Cardiac septum (tissue), 1 donor: ENCODE measurements around the gene UBE3C. TPM values are rescaled to one million over a fixed set of nuclear protein-coding genes. Genes with fewer than 3 reads are reported as not detected.

Source experiments
- DNase-seq: peaks from one replicate; pipeline ENCODE4 v3.0.0-alpha.2; 2020; ENCODE audit warnings: low spot score
- intact Hi-C: fragments of 100-400 bp; cut with DNase I; formaldehyde crosslinking; loops from one replicate; pipeline ENCODE4 v1.14.0; 2022
- total RNA-seq: library from RNA; stranded (reverse); fragmentation: NEBNext Ultra II Directional; extraction: Animal tissue kit (Norgen Biotek cat#: 25700); gene quantifications from one replicate; pipeline ENCODE4 v1.2.1, GENCODE V29; 2021
- donor health status: DM: no; HTN: no; CAD: no.

The UBE3C gene
- total RNA-seq, 1 donor from 2014 or later = 50.8 TPM

DNA sequence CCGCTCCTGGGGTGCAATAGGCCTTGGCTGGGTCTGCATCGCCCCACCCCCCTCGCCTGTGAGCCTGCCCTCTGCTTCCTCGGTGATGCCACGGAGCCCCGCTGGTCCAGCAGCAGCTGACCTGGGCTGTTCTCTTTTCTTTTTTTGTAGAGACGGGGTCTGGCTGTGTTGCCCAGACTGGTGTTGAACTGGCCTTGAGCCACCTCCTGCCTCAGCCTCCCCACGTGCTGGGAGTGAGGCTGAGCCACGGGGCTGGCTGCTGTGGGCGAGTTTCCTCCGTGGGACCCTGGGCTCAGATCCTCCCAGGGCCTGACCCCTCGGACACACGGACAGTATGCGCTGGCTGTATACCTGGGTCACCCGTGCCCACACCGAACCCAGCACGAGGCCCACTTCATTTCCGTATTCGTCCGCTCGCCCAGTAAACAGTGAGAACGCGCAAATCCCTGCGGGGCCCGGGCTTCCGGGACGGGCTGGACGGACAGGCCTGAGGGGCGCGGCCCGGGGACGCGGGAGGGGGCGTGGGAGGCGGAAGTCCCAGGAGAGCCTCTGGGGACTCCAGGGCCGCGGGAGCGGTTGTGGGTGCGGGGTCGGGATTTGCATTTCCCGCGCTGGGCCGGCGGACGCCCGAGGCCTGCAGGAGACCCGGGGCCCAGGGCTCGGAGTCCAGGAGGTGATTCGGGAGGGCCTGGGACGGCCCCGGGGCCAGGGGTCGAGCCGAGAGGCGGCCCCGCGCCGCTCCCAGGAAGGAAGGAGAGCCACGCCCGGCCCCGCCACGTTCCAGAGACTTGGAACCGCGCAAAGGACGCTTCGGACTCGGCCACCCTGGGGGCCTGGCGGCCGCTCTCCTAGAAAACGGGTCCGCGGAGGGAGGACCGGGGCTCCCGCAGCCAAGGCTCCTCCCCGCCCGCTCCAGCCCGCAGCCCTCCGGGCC, 140.3 kb downstream of the UBE3C start:
- intact Hi-C loops = loop anchor here (5.0 to 10.0 kb wide), 2 partner anchors 58 to 314 kb away; partner anchors contain the start of gene DNAJB6
- peak; percentile 43 for DNase-seq

DNA sequence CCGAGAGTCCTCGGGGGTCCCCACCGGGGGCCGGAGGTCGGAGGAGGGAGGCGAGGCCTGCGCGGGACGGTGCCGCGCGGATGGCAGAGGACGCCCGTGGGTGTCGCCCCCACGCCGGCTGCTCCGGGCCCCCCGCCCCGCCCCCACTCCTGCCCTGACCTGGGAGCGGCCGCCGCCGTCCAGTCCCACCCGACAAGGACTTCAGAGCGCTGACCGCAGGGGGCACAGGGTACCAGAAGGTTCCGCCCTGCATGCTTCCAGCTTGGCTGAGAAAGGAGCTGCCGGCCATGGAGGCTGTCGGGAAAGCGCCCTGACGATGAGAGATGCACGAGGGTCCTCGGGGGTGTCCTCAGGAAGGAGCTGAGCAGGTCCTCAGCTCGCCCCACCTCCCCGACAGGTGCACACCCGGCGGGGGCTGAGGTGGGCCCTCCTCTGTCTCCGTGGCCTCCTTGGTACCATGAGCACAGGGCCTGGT, 141.1 kb downstream of the UBE3C start:
- no peak for DNase-seq
- intact Hi-C loops = loop anchor here (5.0 to 10.0 kb wide), 2 partner anchors 58 to 315 kb away; partner anchors contain the start of gene DNAJB6

DNA sequence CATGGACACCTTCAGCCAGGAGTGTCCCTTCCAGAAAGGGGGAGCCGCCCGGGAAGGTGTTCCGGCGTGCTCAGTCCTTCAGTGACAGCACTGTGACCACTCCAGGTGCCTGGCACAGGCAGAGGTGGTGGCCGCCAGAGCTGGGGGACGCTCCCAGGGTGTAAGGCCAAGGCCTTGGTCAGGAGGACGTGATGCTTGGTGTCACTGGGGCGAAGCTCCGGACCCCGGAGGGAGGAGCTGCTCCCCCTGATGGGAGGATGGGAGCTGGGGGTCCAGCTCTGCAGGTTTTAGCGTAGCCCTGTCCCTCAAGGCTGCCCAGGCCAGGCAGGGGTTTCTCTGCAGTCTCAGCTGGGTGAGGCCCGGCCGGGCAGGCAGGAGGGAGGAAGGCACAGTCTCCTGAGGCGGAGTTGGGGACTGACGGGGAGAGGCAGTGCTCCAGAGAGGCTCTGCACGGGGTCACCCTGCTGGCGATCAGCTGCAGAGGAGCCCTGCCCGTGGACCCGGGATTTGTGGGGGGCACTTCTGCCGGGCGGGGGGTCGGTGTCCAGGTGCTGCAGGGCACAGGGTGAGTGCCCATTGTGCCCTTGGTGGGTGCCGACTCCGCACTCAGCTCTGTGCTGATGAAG, 141.6 kb downstream of the UBE3C start:
- DNase-seq = no peak

DNA sequence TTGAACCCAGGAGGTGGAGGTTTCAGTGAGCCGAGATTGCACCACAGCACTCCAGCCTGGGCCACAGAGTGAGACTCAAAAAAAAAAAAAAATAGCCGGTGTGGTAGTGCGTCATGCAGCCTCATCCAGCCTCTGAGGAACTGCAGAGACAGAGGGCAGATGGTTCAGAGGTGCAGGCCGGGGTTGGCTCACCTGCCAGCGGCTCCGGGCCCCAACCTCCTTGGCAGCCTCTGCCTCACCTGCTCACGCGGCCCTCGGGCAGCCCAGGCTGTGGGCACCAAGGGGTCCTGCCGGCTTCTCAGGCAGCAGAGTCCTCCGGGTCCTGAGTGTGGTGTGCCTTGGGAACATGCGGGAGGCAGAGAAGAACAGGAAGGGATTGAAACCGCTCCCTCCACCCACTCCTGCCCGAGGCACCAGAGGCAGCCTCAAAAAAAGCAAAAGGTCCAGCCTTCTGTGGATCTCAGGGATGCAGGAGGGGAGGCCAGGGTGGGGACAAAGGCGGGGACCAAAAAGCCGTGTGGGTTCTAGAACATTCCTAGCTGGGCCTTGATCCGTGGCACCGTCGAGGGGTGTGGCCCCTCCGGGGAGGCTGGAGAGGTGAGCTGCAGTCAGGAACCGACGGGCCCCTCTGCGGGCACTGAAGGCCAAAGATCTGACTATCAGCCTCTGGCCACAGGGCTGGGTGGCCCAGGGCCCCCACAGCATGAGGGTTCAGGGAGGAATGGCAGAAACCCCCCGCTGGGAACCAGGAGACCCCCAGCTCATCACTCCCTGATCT, 142.7 kb downstream of the UBE3C start:
- intact Hi-C loops = no loop called here
- no peak for DNase-seq

More for the DNA sequence above, 141.6 kb downstream of the UBE3C start:
- intact Hi-C loops = no loop called here

DNA sequence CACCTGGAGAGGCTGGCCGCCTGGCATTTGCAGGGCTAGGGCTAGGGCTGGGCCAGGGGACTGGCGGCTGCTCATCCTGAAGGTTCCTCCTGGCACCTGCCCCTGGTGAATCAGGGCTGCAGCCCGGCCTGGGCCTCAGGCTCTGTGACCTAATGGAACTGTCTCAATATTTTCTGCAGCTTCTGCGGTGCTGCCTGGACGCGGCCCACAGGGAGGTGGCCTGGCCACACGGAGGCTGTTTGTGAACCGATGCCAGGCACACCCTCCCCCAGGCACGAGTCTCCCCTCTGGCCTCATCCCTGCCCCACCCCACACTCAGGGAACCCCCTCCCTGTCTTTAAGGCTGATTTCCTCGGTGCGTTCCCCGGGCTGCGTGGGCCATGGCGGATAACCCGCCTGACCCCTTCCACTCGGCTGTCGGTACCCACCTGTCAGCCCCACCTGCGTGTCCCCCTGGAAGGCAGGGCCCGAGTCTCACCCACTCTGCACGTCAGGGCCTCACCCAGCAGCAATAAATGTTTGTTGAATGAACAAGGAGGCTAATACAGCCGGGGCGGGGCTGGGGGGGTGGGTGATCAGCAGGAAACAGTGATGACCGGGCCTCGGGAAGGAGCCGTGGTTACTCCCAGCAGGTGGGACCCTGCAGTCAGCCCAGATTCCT, 143.5 kb downstream of the UBE3C start:
- intact Hi-C loops = no loop called here

DNA sequence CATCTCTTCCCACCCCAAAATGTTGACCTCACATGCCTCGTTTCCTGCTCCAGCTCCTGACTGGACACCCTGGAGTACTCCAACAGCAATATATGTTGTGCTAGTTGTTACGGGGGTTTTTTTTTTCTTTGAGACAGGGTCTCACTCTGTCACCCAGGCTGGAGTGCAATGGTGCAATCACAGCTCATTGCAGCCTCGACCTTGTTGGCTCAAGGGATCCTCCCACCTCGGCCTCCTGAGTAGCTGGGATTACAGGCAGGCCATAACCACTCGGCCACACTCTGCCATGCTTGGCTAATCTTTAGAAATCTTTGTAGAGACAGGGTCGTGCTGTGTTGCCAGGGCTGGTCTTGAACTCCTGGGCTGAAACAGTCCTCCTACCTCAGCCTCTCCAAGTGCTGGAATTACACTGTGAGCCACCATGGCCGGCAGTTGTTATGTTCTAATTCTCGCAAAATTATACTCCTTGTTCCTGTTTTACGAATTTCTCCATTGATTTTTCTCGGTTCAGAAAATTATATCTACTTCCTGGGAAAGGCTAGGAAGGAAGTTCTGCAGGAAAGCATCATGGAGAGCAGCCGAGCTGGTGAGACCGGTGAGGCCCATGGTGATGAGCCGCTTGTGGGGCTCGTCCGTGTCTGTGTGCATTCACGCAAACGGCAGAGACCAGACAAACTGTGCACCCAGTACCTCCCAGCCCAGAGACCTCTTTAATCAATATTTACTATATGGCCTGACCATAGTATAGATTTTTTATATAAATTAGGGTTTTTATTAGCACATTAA, 145.7 kb downstream of the UBE3C start:
- no peak for DNase-seq
- intact Hi-C loops = no loop called here

More for the DNA sequence above, 143.5 kb downstream of the UBE3C start:
- DNase-seq = no peak

DNA sequence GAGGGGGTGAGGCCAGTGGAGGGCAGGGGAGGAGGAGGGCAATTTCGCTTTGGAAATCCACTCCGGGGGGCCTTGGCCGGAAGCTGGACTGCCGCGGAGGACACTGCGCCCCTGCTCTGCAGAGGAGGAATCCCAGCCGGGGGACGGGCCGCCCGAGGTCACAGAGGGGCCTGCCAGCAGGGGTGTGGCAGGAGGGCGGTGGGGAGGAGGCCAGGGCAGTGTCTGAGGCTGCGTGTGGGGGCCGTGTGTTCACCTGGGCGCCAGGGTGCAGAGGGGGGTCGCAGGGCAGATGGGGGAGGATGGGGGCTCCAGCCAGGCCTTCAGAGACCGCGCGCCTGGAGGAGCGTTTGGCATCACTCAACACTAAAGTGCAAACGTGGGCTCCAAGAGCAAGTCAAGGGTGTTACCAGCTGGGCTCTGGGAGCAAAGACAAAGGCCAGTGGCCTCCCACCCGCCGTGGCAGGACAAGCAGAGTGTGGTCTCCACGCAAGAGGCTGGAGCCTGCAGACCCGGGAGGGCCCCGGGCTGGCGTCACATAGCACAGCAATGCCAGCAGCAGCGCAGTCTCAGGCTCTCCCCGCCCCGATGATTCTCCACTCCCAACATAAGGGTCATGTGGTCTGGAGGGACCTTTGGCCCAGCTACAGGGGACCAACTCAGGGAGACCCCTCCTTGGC, 152.8 kb downstream of the UBE3C start:
- DNase-seq = no peak
- intact Hi-C loops = no loop called here

DNA sequence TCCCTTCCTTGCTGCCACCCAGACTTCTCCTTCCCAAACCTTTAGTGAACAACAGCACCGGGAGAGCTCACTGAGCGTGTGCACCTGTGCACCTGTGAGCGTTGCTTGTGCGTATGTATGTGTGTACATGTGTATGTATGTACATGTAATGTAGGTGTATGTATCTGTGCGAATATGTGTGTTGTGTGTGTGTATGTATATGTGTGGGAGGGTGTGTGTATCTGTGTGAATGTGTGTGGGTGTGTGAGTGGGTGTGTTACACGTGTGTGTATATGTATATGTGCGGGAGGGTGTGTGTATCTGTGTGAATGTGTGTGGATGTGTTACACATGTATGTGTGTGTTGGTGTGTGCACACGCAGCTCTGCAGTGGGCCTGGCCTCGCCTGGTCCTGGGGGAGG, 153.5 kb downstream of the UBE3C start:
- intact Hi-C loops = no loop called here
- no peak for DNase-seq

DNA sequence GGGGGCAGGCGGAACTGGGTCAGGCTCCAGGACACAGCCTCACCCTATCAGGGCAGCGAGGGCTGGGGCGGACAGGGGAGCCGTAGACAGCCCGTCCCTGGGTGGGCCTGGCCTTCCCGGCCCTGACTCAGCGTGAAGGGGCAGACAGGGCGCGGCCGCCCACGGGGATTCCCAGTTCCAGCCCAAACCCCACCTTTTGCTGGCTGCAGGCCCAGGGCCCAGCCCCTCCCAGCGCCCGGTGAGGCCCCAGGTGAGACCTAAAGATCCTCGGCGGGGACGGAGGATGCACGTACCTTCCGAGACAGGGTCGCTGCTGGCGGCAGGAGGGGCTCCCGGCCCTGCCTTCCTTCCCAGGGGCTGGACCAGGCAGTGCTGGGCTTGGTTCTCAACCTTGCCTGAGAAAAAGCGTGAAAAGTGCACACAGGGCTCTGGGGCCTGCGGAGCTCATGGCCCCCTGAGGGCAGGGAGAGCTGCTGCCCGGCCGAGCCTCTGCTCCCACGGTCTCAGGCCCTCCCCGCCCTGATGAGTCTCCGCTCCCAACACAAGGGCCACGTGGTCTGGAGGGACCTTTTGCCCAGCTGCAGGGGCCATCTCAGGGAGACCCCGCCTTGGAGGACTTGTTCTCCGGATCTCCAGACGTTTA, 154.2 kb downstream of the UBE3C start:
- intact Hi-C loops = no loop called here
- DNase-seq = no peak

DNA sequence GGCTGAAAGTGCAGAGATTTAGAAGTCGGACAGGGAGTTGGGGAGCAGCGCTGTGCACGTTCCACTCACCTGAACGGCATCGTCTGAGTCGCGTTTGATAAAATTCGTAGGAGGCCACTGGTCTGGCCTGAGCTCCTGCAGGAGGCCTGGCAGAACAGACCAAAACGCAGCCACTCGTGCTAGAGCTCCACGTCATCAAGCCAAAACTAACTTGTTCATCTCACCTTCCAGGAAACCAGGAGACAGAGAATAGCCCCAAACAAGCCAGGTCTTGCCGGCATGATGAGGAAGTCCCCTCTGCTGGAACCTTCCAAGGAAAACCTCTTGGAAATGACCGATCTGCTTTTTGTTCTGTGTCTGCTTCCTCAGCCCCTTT, 154.7 kb downstream of the UBE3C start:
- intact Hi-C loops = no loop called here
- no peak for DNase-seq

DNA sequence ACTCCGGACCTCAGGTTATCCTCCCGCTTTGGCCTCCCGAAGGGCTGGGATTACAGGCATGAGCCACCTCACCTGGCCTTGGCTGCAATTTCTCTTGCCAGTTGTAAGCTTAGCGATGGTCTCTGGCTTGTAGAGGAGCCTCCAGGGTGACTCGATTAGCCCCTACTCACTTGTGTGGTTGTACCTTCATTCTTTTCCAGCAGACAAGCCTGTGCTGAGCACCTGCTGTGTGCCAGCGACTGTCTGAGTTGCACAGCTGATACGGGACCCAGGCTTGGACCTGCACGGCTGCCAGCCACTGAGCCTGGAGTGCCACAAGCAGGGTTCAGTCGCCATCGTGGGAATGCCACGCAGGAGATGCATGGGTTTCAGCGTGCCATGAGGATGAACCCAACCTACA, 156.0 kb downstream of the UBE3C start:
- DNase-seq = no peak
- intact Hi-C loops = no loop called here

DNA sequence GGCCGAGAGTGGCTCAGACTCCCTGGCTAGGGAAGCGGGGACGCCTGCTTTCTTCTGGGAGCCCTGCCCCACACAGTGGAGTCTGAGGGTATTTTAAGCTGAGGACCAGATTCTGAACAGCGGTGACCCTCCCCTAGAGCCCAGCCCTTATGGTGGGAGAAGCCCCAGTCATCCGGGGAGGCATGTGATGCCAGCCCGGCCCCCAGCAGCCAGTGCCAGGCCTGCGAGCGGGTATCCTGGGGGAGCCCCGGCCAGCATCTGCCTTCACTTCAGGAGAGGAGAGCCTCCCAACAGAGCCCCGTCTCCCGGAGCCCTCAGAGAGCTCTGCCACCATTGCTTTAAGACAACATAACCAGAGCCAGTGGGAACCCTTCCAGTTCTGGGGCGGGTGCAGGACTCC, 156.6 kb downstream of the UBE3C start:
- DNase-seq = no peak
- intact Hi-C loops = no loop called here

DNA sequence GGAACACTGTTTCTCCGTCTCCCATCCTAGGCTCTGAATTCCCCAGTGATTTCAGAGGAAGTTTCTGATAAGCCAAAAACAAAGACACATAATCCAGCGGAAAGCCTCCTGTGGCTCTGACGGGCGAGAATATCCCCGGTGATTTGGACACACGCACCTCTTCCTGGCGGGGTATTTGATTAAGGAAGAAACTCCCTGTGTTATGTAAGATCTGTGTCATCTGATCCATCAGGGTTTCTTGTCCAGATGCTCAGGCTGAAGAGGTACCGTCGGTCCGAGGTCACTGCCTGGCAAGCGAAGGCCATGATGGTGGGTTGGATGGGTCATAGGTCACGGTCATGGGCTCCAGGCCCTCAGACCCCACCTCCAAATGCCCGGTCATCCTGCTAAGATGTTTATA, 158.5 kb downstream of the UBE3C start:
- intact Hi-C loops = no loop called here
- DNase-seq = no peak

DNA sequence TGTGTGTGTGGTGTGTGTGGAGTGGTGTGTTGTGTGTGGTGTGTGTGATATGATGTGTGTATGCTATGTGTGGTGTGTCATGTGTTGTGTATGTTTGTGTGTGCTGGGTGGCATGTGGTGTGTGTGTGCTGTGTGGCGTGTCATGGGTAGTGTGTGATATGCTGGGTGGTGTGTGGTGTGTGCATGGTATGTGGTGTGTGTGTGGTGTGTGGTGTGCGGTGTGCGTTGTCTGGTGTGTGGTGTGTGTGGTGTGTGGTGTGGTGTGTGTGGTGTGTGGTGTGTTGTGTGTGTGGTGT, 160.5 kb downstream of the UBE3C start:
- intact Hi-C loops = no loop called here
- DNase-seq = no peak

DNA sequence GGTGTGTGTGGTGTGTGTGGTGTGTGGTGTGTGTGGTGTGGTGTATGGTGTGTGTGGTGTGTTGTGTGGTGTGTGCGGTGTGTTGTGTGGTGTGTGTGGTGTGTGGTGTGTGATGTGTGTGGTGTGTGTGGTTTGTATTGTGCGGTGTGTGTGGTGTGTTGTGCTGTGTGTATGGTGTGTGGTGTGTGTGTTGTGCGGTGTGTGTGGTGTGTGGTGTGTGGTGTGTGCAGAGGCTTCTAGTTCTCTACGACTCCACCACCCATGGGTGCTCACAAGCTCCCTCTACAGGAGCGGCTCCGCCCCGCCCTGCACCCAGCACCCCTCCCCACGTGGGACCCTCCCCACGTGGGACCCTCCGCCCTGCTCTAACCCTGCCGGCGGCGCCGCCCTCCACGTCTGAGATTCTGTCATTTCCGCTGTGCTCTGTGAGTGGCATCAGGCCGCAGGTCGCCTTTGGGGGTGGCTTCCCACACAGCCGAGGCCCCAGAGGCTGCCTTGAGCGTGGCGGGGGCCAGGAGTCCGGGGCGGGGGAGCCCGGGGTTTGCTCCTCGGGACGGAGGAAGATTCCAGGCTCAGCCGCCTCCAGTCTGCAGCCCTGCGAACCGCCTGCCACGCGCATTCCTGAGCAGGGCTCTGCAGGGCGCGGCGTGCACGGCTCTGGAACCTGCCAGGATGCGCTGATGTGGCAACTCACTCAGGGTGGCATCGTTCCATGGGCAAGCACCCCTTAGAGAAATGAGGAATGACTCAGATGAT, 161.1 kb downstream of the UBE3C start:
- DNase-seq = no peak

DNA sequence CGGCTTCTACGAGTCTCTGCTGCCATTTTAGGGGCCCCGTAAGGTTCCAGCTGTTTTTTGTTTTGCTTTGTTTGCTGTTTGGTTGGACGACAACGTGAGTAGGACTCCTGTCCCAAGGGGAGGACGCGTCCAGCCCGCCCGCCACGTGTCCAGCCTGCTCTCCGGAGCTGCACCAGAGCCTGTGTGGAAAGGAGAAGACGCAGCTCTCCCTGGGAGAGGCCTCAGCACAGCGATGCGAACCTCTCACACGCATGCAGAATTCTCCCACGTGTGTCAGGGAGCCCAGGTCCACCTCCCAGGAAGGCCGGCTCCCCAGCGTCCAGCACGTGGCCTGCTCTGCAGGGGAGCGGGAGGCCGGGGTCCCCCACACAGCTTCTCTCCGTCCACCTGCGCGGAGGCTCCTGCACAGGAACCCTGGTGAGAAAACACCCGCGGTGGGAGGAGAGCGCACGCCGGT, 161.7 kb downstream of the UBE3C start:
- intact Hi-C loops = no loop called here
- no peak for DNase-seq

More for the DNA sequence above, 161.1 kb downstream of the UBE3C start:
- intact Hi-C loops = no loop called here

DNA sequence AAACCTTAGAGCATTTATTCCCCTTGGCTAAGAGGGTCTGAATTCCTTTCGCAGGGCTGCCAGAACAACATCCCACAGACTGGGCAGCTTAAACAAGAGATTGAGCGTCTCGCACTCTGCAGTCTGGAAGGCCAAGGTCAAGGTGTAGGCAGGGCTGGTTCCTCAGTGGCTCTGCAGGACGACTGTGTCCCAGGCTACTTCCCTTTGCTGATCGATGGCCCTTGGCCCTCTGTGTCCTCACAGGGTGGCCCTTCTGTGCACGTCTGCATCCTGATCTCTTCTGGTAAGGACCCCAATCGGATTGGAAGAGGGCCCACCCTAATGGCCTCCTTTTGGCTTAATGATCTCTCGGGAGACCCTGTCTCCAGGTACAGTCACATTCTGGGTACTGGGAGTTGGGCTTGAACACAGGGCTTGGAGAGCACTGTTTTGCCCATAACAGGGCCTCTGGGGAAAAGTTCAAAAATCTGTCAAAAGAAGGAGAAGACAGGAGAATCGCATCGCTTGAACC, 162.9 kb downstream of the UBE3C start:
- intact Hi-C loops = no loop called here
- DNase-seq = no peak
